Small intestine (tissue), 7 donors: ENCODE results near the gene RRP12. TPM values are rescaled to one million over a fixed set of nuclear protein-coding genes. Genes with fewer than 3 reads are reported as not detected.

Source experiments
- DNase-seq, 2 donors: peaks; one replicate each; pipeline versions ENCODE4 v3.0.0 to v3.0.0-alpha.2; 2013
- FAIRE-seq: peaks from 2 replicates; lab custom pipeline; 2012; peaks lifted over from hg19 to GRCh38; lab: Jason Lieb, UNC
- H3K27ac ChIP-seq, 3 donors: one replicate each; pipeline ENCODE4 v1.5.1; 2013; ENCODE audit warnings: low read length in 2 of 3, mild to moderate bottlenecking in 2 of 3, control low read depth in 1 of 3, inconsistent platforms in 1 of 3, low read depth in 1 of 3, moderate library complexity in 1 of 3
- H3K27me3 ChIP-seq, 3 donors: one replicate each; pipeline ENCODE4 v1.6.1; 2013; ENCODE audit warnings: low read length in 3 of 3, inconsistent platforms in 1 of 3; ENCODE audit not compliant: control insufficient read depth in 3 of 3, insufficient read depth in 3 of 3
- H3K36me3 ChIP-seq, 3 donors: one replicate each; pipeline ENCODE4 v1.6.1; 2013; ENCODE audit warnings: low read length in 3 of 3, inconsistent platforms in 1 of 3, low read depth in 1 of 3, mild to moderate bottlenecking in 1 of 3, moderate library complexity in 1 of 3; ENCODE audit not compliant: control insufficient read depth in 3 of 3, insufficient read depth in 2 of 3
- H3K4me1 ChIP-seq, 3 donors: one replicate each; pipeline ENCODE4 v1.6.1; 2013; ENCODE audit warnings: low read length in 2 of 3, inconsistent platforms in 1 of 3, low read depth in 1 of 3, mild to moderate bottlenecking in 1 of 3, moderate library complexity in 1 of 3; ENCODE audit not compliant: control insufficient read depth in 3 of 3, insufficient read depth in 2 of 3
- H3K4me3 ChIP-seq, 3 donors: one replicate each; pipeline ENCODE4 v1.5.1; 2013; ENCODE audit warnings: low read length in 3 of 3, control low read depth in 1 of 3, inconsistent platforms in 1 of 3, low read depth in 1 of 3, mild to moderate bottlenecking in 1 of 3, moderate library complexity in 1 of 3
- H3K9me3 ChIP-seq, 2 donors: one replicate each; pipeline ENCODE4 v1.6.1; 2013; ENCODE audit warnings: low read depth in 1 of 2, low read length in 1 of 2; ENCODE audit not compliant: control insufficient read depth in 2 of 2, insufficient read depth in 1 of 2
- WGBS, 3 donors: extraction: QIAGEN DNeasy Blood & Tissue Kit; methylation state at CpG; one replicate each; pipeline ENCODE4 v1.1.7; 2013; 5-methylcytosine and 5-hydroxymethylcytosine counted together
- polyA plus RNA-seq, 4 donors: library from polyadenylated mRNA; stranded (reverse) in 3 of 4; unstranded in 1 of 4; fragments of 200-250 nt in 3 of 4; fragments of 120-200 nt in 1 of 4; gene quantifications; one replicate each; pipeline versions ENCODE4 v1.2.1 to v1.2.3, GENCODE V29; 2013
- donor health status: healthy with polysubstance abuse.
- donor health status: control.
- donor health status: control.
- donor health status: Bipolar disorder and iron deficiency.
- donor health status: healthy.

RRP12 gene
- polyA plus RNA-seq, 4 donors = 6.0 to 24.5 (median 12.5) TPM

- peak overlapping the region in 2 of 3 donors; percentile 75 to 92 for H3K27ac ChIP-seq
- WGBS, 3 donors = 61 to 68% (median 62%) methylated on average over 13 of the region's 13 CpGs
- FAIRE-seq = no peak
These were observed 347 bp upstream of the RRP12 start for GRCh38 chr10:97401455-97401919.

GRCh38 chr10:97399843-97400545 is 1.1 kb downstream of the RRP12 start:
- peak; percentile 84 to 91 for DNase-seq
- 17 to 29% (median 23%) methylated on average over 21 of the region's 21 CpGs for WGBS, 3 donors
- no peak for FAIRE-seq
- Histone ChIP-seq H3K36me3 (peaks cover 0 to 20% (median 0%) of the 10 kb centered on the region in 3 donors), H3K9me3 (no peaks in the 10 kb centered on the region), H3K27me3 (no peaks in the 10 kb centered on the region), H3K4me3 (peak overlapping the region in 2 of 3 donors; percentile 73 to 78), H3K4me1 (peaks cover 0 to 5% (median 0%) of the 10 kb centered on the region in 3 donors), H3K27ac (peak overlapping the region; percentile 42 to 92 (median 75))

More at GRCh38 chr10:97401455-97401919, 347 bp upstream of the RRP12 start:
- peaks cover 0 to 5% (median 0%) of the 10 kb centered on the region in 3 donors for H3K4me1 ChIP-seq
- no peaks in the 10 kb centered on the region for H3K27me3 ChIP-seq
- peak overlapping the region in 1 of 3 donors; percentile 78 for H3K4me3 ChIP-seq
- peaks cover 0 to 7% (median 0%) of the 10 kb centered on the region in 3 donors for H3K36me3 ChIP-seq
- no peaks in the 10 kb centered on the region for H3K9me3 ChIP-seq
- DNase-seq = no peak

- Histone ChIP-seq H3K9me3 (no peaks in the 10 kb centered on the region), H3K27ac (no peak overlapping the region), H3K27me3 (no peaks in the 10 kb centered on the region), H3K4me3 (no peak overlapping the region), H3K4me1 (peaks cover 0 to 5% (median 0%) of the 10 kb centered on the region in 3 donors), H3K36me3 (peaks cover 0 to 52% (median 4%) of the 10 kb centered on the region in 3 donors)
- WGBS, 3 donors = 71 to 100% (median 76%) methylated on average over 4 of the region's 4 CpGs
- FAIRE-seq = no peak
- DNase-seq = no peak
These were observed 5.1 kb downstream of the RRP12 start for GRCh38 chr10:97396056-97396455.

- H3K36me3 ChIP-seq = peaks cover 0 to 80% (median 8%) of the 10 kb centered on the region in 3 donors
- no peaks in the 10 kb centered on the region for H3K4me1 ChIP-seq
- WGBS, 3 donors = 87 to 95% (median 92%) methylated on average over 8 of the region's 8 CpGs
- no peak overlapping the region for H3K27ac ChIP-seq
- no peak overlapping the region for H3K4me3 ChIP-seq
- no peak for DNase-seq
- H3K27me3 ChIP-seq = no peaks in the 10 kb centered on the region
- H3K9me3 ChIP-seq = no peaks in the 10 kb centered on the region
- no peak for FAIRE-seq
These were observed 8.0 kb downstream of the RRP12 start for GRCh38 chr10:97393034-97393573.

- Histone ChIP-seq H3K4me1 (no peaks in the 10 kb centered on the region), H3K36me3 (peaks cover 0 to 85% (median 8%) of the 10 kb centered on the region in 3 donors), H3K27me3 (no peaks in the 10 kb centered on the region), H3K4me3 (no peak overlapping the region), H3K27ac (no peak overlapping the region), H3K9me3 (no peaks in the 10 kb centered on the region)
- FAIRE-seq (no peak), DNase-seq (no peak)
- 88 to 98% (median 93%) methylated on average over 5 of the region's 5 CpGs for WGBS, 3 donors
These were observed 11.0 kb downstream of the RRP12 start for GRCh38 chr10:97390091-97390490.

- no peak for DNase-seq
- WGBS, 3 donors = 91 to 98% (median 95%) methylated on average over 5 of the region's 5 CpGs
- no peaks in the 10 kb centered on the region for H3K9me3 ChIP-seq
- H3K4me3 ChIP-seq = no peak overlapping the region
- peaks cover 0 to 91% (median 6%) of the 10 kb centered on the region in 3 donors for H3K36me3 ChIP-seq
- FAIRE-seq = no peak
- no peaks in the 10 kb centered on the region for H3K4me1 ChIP-seq
- no peaks in the 10 kb centered on the region for H3K27me3 ChIP-seq
- H3K27ac ChIP-seq = no peak overlapping the region
These were observed 13.0 kb downstream of the RRP12 start for GRCh38 chr10:97388152-97388551.

- Histone ChIP-seq H3K4me3 (no peak overlapping the region), H3K27me3 (no peaks in the 10 kb centered on the region), H3K9me3 (no peaks in the 10 kb centered on the region), H3K4me1 (peaks cover 0 to 12% (median 0%) of the 10 kb centered on the region in 3 donors), H3K27ac (no peak overlapping the region), H3K36me3 (peaks cover 0 to 83% (median 8%) of the 10 kb centered on the region in 3 donors)
- FAIRE-seq (no peak), DNase-seq (no peak)
- WGBS, 3 donors = 78 to 90% (median 87%) methylated on average over 7 of the region's 7 CpGs
These were observed 15.6 kb downstream of the RRP12 start for GRCh38 chr10:97385565-97385964.

- no peak for FAIRE-seq
- peaks cover 0 to 19% (median 4%) of the 10 kb centered on the region in 3 donors for H3K4me1 ChIP-seq
- WGBS, 3 donors = 87 to 96% (median 95%) methylated on average over 6 of the region's 6 CpGs
- H3K36me3 ChIP-seq = peaks cover 0 to 79% (median 8%) of the 10 kb centered on the region in 3 donors
- H3K27ac ChIP-seq = no peak overlapping the region
- no peaks in the 10 kb centered on the region for H3K27me3 ChIP-seq
- no peaks in the 10 kb centered on the region for H3K9me3 ChIP-seq
- no peak overlapping the region for H3K4me3 ChIP-seq
- DNase-seq = no peak
These were observed 16.5 kb downstream of the RRP12 start for GRCh38 chr10:97384641-97385040.
